ENCODE measurements around the gene RRM2.

DNA sequence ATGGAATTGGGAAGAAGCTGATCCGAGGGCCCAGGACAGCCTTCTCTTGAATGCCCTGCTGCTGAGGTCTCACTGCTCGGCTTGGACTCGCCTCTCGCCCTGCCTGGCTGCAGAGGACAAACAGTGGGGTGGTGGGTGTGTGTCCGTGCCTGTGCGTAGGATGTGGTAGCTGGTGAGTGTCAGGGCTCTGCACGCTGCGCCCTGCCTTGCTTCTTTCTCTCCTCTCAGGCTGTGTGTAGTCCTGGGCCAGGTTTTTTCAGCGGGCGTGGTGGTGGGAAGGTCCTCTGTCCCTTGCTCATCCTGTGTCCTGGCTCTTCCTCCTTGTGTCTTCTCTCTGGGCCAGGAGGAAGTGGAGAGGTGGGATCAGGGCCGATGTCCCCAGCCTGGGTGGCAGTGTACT, 44.8 kb downstream of the RRM2 start:
- no peak for TF ChIP-seq POLR2A (IDR thresholded peaks at IDR 0.05)
- TF ChIP-seq, protein P1, sequence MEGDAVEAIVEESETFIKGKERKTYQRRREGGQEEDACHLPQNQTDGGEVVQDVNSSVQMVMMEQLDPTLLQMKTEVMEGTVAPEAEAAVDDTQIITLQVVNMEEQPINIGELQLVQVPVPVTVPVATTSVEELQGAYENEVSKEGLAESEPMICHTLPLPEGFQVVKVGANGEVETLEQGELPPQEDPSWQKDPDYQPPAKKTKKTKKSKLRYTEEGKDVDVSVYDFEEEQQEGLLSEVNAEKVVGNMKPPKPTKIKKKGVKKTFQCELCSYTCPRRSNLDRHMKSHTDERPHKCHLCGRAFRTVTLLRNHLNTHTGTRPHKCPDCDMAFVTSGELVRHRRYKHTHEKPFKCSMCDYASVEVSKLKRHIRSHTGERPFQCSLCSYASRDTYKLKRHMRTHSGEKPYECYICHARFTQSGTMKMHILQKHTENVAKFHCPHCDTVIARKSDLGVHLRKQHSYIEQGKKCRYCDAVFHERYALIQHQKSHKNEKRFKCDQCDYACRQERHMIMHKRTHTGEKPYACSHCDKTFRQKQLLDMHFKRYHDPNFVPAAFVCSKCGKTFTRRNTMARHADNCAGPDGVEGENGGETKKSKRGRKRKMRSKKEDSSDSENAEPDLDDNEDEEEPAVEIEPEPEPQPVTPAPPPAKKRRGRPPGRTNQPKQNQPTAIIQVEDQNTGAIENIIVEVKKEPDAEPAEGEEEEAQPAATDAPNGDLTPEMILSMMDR (IDR thresholded peaks at IDR 0.05), result no peak
